T follicular helper cell (primary cell): ENCODE measurements around the gene CDCP2.
"Not testable (repeated sequence)": the region's sequence is repeated elsewhere in the genome, so short reads cannot be mapped to it uniquely, and the experiment has no call there.

Experiments
- DNase-seq: peaks from one replicate; pipeline ENCODE4 v3.0.0-alpha.2; 2020; ENCODE audit warnings: low read depth

The CDCP2 gene

GRCh38 chr1:54168206-54168965, 15.6 kb upstream of the CDCP2 start:
- DNase-seq = no peak

GRCh38 chr1:54167422-54168139, 14.8 kb upstream of the CDCP2 start:
- no peak for DNase-seq

- DNase-seq = not testable (repeated sequence)
These were observed 13.6 kb upstream of the CDCP2 start for GRCh38 chr1:54166357-54166756.

GRCh38 chr1:54165146-54165545, 12.3 kb upstream of the CDCP2 start:
- DNase-seq = no peak

GRCh38 chr1:54163573-54163972, 10.8 kb upstream of the CDCP2 start:
- DNase-seq = no peak

GRCh38 chr1:54163051-54163450, 10.3 kb upstream of the CDCP2 start:
- DNase-seq = no peak

- DNase-seq = no peak
These were observed 8.8 kb upstream of the CDCP2 start for GRCh38 chr1:54161495-54162168.

- DNase-seq = no peak
These were observed 7.6 kb upstream of the CDCP2 start for GRCh38 chr1:54160351-54160750.

- DNase-seq = no peak
These were observed 7.0 kb upstream of the CDCP2 start for GRCh38 chr1:54159733-54160316.

- no peak for DNase-seq
These were observed 5.3 kb upstream of the CDCP2 start for GRCh38 chr1:54158071-54158470.

GRCh38 chr1:54157401-54157800, 4.6 kb upstream of the CDCP2 start:
- no peak for DNase-seq

GRCh38 chr1:54156986-54157385, 4.2 kb upstream of the CDCP2 start:
- DNase-seq = no peak

- DNase-seq = no peak
These were observed 3.4 kb upstream of the CDCP2 start for GRCh38 chr1:54156201-54156600.

GRCh38 chr1:54153535-54154439, 987 bp upstream of the CDCP2 start:
- DNase-seq = no peak

- DNase-seq = no peak
These were observed 1.8 kb downstream of the CDCP2 start for GRCh38 chr1:54151013-54151412.

GRCh38 chr1:54149734-54150133, 3.1 kb downstream of the CDCP2 start:
- no peak for DNase-seq

GRCh38 chr1:54144366-54144765, 8.4 kb downstream of the CDCP2 start:
- no peak for DNase-seq

GRCh38 chr1:54142146-54142900, 10.5 kb downstream of the CDCP2 start:
- DNase-seq = no peak

GRCh38 chr1:54139711-54140110, 13.1 kb downstream of the CDCP2 start:
- no peak for DNase-seq

- no peak for DNase-seq
These were observed 13.8 kb downstream of the CDCP2 start for GRCh38 chr1:54138994-54139393.
